ENCODE data around the gene TEX261. TPM values are rescaled to one million over a fixed set of nuclear protein-coding genes. Genes with fewer than 3 reads are reported as not detected.

TEX261 gene
- total and polyA plus RNA-seq, 2 donors (not counting 3 experiments of a cell fraction or from before 2014, with no cell fraction given), result 71.2 to 98.1 TPM

DNA sequence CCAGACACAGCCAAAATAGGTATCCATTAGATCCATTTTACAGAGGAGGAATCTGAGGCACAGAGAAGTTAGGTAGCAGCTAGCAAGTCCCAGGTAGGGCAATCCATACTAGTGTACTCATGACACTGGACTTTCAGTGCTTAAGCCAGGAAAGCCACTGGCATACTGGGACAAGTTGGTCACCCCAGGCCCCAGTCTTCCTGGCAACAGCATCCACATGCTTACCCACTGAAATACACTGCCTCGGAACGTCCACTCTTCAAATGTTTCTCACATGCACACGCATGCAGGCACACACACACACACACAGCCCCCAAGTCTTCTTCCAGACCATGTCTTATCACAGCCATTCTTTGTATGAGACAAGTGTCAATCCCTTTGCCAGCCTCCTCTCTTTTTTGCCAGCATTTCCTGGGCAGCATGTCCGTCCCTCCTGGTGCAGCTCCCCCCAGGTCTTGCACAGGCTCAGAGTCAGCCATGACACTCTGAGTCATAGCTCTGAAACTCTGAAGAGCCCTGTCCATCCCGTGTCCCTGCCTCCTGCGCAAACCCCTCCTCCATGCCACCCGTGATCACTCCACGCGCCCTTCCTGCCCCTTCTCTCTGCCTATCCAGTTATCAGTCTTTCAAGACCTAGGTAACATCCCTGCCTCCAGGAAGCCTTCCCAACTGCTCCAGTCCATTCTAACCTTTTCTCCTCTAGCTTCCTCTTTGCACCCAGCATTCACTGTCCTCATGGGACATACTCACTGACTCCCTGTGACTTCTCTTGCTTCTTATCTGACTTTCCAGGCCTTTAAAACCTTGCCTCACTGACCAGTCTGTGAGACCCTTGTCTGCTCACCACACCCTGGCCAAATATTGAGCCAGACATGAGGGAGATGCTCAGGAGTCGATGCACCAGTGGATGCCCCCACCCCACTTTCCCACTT lies 10.9 kb upstream of the TEX261 start:
- H3K79me2 ChIP-seq (ENCODE audit: control insufficient read depth, insufficient read depth, low read length), result no peaks in the 10 kb centered on the region
- ChIA-PET POLR2A (no interaction called here), CTCF (interaction anchor here (0.9 to 1.3 kb wide), 2 partner anchors 9 to 57 kb away, joined by 3 read pairs; no protein-coding TSS in a partner anchor)
- H3K4me3 ChIP-seq (replicated peaks in 1 of 3; ENCODE audit: insufficient read depth in 1 of 3, low read depth in 1 of 3, low read length in 3 of 3), result no peak overlapping the region
- DNase-seq (ENCODE audit: low read depth, low spot score) (no peak), FAIRE-seq (no peak)
- no peaks in the 10 kb centered on the region for H3K36me3 ChIP-seq (ENCODE audit: control insufficient read depth in 2 of 2, extremely low read depth in 1 of 2, insufficient read depth in 2 of 2, low read length in 2 of 2)
- H3K9me1 ChIP-seq (replicated peaks; ENCODE audit: control insufficient read depth, extremely low read depth, insufficient read depth, low read length), result no peaks in the 10 kb centered on the region
- H3K4me1 ChIP-seq (ENCODE audit: control insufficient read depth, extremely low read depth, insufficient read depth, low read length), result no peaks in the 10 kb centered on the region
- intact Hi-C loops (cut with micrococcal nuclease), result no loop called here
- H3K27ac ChIP-seq (ENCODE audit: insufficient read depth, low read depth, low read length), result no peak overlapping the region
- no peaks in the 10 kb centered on the region for H3K9me3 ChIP-seq (replicated peaks; ENCODE audit: control insufficient read depth, insufficient read depth, low read length)
- dilution Hi-C loops (cut with MboI; ENCODE audit: extremely low pct_ligation_motif_present, low sequenced_read_pairs), result no loop called here
- TF ChIP-seq MYC (IDR thresholded peaks at IDR 0.05; ENCODE audit: low read depth, low read length), result no peak
- TF ChIP-seq FOS (IDR thresholded peaks at IDR 0.05; ENCODE audit: borderline replicate concordance, insufficient read depth, low read length), result no peak
- no peak for TF ChIP-seq JUN (IDR thresholded peaks at IDR 0.05; ENCODE audit: borderline replicate concordance, insufficient read depth, insufficient read length, low read depth)
- TF ChIP-seq, protein P1, sequence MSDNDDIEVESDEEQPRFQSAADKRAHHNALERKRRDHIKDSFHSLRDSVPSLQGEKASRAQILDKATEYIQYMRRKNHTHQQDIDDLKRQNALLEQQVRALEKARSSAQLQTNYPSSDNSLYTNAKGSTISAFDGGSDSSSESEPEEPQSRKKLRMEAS (IDR thresholded peaks at IDR 0.05; ENCODE audit: insufficient read depth, insufficient read length), result no peak
- TF ChIP-seq, protein P2, sequence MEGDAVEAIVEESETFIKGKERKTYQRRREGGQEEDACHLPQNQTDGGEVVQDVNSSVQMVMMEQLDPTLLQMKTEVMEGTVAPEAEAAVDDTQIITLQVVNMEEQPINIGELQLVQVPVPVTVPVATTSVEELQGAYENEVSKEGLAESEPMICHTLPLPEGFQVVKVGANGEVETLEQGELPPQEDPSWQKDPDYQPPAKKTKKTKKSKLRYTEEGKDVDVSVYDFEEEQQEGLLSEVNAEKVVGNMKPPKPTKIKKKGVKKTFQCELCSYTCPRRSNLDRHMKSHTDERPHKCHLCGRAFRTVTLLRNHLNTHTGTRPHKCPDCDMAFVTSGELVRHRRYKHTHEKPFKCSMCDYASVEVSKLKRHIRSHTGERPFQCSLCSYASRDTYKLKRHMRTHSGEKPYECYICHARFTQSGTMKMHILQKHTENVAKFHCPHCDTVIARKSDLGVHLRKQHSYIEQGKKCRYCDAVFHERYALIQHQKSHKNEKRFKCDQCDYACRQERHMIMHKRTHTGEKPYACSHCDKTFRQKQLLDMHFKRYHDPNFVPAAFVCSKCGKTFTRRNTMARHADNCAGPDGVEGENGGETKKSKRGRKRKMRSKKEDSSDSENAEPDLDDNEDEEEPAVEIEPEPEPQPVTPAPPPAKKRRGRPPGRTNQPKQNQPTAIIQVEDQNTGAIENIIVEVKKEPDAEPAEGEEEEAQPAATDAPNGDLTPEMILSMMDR (IDR thresholded peaks at IDR 0.05; ENCODE audit: extremely low read depth in 1 of 2, insufficient read depth in 1 of 2, low read depth in 1 of 2, low read length in 2 of 2), result no peak
- no peak for TF ChIP-seq POLR2A (IDR thresholded peaks at IDR 0.05; ENCODE audit: low read depth, low read length)
- no peak for TF ChIP-seq EZH2 (IDR thresholded peaks at IDR 0.05; ENCODE audit: borderline replicate concordance, low read depth, low read length, severe bottlenecking)
- TF ChIP-seq GATA2 (IDR thresholded peaks at IDR 0.05; ENCODE audit: insufficient read depth, insufficient read length, low read depth, low read length), result no peak
- no peak for TF ChIP-seq POLR2AphosphoS5 (IDR thresholded peaks at IDR 0.05; ENCODE audit: insufficient read depth, low read depth, low read length)
- no peaks in the 10 kb centered on the region for H4K20me1 ChIP-seq (replicated peaks; ENCODE audit: control insufficient read depth, extremely low read depth, insufficient read depth, low read length)
- H3K9ac ChIP-seq (replicated peaks; ENCODE audit: extremely low read depth, insufficient read depth, low read length), result no peak overlapping the region
- H3K4me2 ChIP-seq (ENCODE audit: insufficient read depth, low read length), result no peak overlapping the region
- peaks cover 4 to 5% of the 10 kb centered on the region in 2 experiments for H3K27me3 ChIP-seq (ENCODE audit: control insufficient read depth in 2 of 2, insufficient read depth in 2 of 2, low read length in 2 of 2)
- no TSS peak for BruUV-seq (replicated peaks)
- no peak overlapping the region for H2AFZ ChIP-seq (ENCODE audit: low read depth, low read length)

All from endothelial cell of umbilical vein (primary cell).